T1000 (cell line): ENCODE results near the gene SMURF1.

Experiments
- DNase-seq: peaks from one replicate; lab custom pipeline; 2025; ENCODE audit warnings: mixed read lengths; lab: John Stamatoyannopoulos, UW

Gene SMURF1

DNA sequence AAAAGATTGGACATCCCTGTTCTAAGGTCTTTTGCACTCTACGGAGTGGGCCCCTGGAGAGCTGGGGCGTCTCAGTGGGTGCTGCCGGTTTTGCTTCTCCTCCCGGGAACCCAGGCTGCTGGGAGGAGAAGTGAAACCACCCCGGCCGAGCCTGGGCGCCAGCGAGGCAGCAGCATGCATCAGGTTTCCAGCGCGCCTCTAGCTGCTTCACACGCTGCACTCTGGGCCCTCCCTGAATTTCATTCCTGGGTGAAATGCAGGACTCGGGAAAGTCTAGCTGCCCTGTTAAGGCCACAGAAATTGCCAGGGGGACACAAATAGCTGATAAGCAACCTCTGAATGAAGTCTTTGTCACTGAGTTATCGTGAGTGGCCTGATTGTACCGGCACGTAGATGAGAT, 138.1 kb downstream of the SMURF1 start:
- DNase-seq = no peak

DNA sequence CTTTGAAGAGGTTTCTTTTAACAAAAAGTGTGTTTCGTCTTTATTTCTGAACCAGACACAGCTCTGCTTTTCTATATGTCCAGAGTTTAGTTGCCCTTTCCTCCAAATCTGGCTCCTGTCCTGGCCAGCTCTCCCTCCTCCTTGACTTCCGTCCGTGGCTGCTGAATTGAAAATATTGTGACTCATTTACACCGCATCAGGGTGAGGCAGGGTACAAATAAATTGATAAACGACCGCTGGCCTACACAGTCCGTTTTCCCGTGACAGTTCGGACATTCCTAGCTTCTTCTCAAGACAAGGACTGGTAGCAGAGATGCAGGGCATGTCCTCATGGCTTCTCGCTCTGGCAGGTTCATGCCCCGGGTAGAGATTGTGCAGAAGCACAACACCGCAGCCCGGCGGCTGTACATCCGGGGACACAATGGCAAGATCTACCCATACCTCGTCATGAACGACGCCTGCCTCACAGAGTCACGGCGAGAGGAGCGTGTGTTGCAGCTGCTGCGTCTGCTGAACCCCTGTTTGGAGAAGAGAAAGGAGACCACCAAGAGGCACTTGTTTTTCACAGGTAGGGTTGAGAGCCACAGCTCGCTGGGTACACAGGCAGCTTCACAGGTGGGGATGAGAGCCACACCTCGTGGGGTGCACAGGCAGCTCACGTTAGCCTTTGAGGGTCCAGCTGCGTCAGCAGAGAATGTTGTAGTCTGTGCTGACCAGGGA, 139.0 kb downstream of the SMURF1 start:
- DNase-seq = no peak

GRCh38 chr7:99004216-99004615, 139.7 kb downstream of the SMURF1 start:
- no peak for DNase-seq

- no peak for DNase-seq
These were observed 140.5 kb downstream of the SMURF1 start for GRCh38 chr7:99003419-99003818.

DNA sequence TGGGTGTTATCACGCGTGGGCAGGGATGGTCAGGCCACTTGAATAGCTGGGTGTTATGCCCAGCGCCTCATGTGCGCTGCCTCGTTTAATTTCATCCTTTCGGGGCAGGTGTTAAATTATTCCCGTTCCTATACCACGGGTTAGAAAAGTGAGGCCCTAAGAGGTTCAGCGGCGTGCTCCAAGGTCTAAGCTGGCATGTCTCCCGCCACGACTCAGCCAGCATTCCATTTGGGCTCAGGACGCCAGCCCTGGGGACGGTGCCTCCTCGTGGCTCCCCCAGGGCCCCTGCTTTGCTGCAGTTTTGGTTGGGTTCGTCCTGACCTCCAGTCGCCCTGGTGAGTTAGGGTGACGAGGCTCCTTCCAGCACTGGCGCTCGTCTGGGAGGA, 141.1 kb downstream of the SMURF1 start:
- DNase-seq = no peak

- DNase-seq = no peak
These were observed 141.6 kb downstream of the SMURF1 start for GRCh38 chr7:99002148-99002826.

DNA sequence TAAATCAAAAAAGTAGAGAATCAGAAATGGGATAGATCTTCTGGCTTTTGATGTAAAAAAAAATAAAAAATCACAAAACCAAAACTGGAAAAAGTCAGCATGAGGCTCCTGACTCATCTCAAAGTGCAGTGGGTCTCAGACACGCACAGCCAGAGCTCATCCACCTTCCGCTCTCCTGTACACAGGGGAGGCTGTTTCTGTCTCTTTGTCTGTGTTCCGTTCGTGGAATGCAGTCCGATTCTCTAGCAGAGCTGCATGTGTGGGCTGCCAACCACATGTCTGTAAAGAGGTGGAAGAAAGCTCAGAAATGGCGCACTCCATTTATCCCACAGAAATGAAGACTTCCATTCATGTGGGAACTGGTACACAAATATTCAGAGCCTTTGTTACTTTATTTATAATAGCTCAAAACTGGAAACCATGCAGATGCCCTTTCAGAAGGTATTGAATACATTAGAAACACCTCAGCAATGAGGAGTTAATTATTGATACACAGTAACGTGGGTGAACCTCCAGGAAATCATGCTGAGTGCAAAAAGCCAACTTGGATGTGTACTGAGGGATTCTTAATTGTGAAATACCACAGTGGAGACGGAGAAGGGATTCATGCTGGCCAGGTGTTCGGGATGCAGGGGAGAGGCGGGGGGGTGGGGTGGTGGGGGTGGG, 142.3 kb downstream of the SMURF1 start:
- DNase-seq = no peak

DNA sequence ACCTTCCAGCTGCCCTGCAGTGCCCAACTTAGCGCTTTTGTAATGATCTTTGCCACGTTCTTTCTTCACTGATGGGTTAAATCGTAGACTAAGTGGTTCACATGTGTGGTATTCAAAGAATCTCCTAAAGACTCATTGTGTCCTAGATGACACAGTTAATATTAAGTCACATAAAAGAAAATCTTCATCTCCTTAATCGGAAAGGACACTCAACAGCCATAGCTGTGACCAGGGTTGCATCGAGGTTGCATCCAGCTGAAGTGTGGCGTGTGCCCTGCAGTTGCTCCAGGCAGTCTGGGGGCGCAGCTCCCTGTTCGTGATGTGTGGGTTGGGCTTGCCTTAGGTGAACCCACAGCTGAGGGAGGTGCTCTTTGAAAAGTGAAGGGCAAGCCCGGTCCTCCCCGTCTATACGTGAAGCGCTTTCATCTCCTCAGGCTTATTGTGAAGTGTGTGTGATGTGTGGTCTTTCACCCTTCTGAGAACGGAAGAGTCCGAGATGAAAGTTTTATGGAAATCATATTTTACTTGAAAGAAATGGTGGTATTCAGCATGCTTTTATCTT, 142.9 kb downstream of the SMURF1 start:
- no peak for DNase-seq

DNA sequence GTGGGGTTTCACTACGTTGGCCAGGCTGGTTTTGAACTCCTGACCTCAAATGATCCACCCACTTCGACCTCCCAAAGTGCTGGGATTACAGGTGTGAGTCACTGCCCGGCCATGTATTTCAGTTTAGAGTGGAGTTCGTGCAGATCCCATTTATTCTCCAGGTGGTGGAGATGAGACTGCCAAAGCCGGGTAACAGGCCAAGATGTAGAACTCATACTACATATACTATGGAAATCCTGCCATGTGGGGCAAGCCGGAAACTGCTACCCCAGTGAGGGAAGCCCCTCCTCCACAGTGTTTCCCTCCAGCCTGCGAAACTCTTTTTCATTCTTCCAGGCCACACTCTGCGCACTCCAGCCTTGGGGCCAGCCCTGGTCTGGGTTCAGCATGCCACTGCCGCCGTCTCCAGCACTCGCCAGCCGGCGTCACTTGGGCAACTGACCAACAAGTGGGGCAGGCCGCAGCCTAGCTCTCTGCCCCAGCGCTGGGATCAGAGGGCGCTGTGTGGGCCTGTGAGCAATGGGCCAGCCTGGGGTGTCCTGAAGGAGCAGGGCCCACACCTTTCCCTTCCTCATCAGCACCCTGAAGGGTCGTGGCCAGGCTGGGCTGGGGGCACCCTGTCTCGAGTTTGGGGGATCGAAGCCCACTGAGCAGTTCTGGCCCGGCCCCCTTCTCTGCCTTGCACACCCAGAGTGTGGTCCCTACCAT, 143.6 kb downstream of the SMURF1 start:
- no peak for DNase-seq

- DNase-seq = no peak
These were observed 144.8 kb downstream of the SMURF1 start for GRCh38 chr7:98998821-98999725.

GRCh38 chr7:98997846-98998245, 146.1 kb downstream of the SMURF1 start:
- DNase-seq = no peak

DNA sequence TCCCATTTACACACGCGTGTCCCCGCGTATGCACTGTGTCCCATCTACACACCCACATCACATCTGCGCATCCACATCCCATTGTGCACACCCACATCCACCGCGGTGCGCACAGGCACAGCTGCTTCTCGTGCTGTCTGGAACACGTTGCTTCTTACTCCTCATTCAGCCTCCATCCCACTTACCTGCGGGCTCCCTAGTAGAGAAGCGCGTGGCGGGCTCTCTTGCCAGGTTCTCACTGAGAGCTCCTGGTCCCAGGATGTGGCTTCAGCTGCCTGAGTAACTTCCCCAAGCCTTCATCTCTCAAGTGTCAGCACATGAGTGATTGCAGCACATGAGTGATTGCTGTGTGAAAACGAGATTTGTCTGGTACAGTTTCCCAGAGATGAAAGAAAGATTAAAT, 147.8 kb downstream of the SMURF1 start:
- no peak for DNase-seq

GRCh38 chr7:98995523-98996149, 148.3 kb downstream of the SMURF1 start:
- DNase-seq = no peak

DNA sequence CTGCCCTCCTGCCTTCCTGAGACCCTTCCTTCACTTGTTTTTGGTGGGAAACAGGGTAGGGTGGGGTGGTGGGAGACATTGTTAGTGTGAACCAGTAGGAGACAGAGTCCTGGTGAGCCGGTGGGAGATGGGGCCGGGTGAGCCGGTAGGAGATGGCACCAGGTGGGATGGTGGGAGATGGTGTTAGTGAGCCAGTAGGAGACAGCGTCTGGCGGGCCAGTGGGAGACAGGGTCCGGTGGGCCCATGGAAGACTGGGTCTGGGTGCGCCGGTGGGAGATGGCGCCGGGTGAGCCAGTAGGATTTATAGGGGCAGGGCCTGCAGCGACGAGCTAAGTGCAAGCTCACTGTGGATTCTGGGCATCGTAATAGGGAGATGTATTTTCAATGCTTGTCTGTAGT, 148.8 kb downstream of the SMURF1 start:
- no peak for DNase-seq

- no peak for DNase-seq
These were observed 149.6 kb downstream of the SMURF1 start for GRCh38 chr7:98994046-98994944.

- DNase-seq = no peak
These were observed 150.6 kb downstream of the SMURF1 start for GRCh38 chr7:98993024-98993897.

DNA sequence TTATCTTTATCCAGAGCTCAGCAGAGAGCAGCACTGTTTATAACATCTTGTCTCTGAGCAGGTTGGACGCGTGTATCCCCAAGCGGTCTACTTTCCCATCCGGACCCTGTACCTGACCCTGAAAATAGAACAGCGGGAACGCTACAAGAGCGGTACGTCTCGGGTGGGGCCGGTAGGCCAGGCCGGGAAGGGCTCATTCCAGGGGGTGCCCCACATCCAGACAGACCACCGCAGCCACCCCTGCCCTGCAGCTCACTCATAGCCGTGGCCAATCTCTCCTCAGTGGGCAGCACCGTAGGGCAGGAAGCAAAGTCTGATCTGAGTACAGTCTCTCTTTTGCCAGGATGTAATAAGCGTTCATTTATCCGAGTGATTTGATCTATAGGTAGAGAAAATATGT, 151.8 kb downstream of the SMURF1 start:
- no peak for DNase-seq

- DNase-seq = no peak
These were observed 152.8 kb downstream of the SMURF1 start for GRCh38 chr7:98991141-98991540.

- DNase-seq = no peak
These were observed 153.6 kb downstream of the SMURF1 start for GRCh38 chr7:98990356-98990755.
